ENCODE data around the gene RASD1.

RASD1 gene

GRCh38 chr17:17509601-17510425, 13.6 kb upstream of the RASD1 start:
- no peak for FAIRE-seq

- no peak for FAIRE-seq
These were observed 12.7 kb upstream of the RASD1 start for GRCh38 chr17:17508646-17509591.

- no peak for FAIRE-seq
These were observed 11.9 kb upstream of the RASD1 start for GRCh38 chr17:17508019-17508535.

GRCh38 chr17:17507465-17508011, 11.3 kb upstream of the RASD1 start:
- no peak for FAIRE-seq

GRCh38 chr17:17506893-17507464, 10.8 kb upstream of the RASD1 start:
- no peak for FAIRE-seq

GRCh38 chr17:17506181-17506741, 10.1 kb upstream of the RASD1 start:
- no peak for FAIRE-seq

- FAIRE-seq = no peak
These were observed 9.5 kb upstream of the RASD1 start for GRCh38 chr17:17505610-17506171.

- FAIRE-seq = no peak
These were observed 9.0 kb upstream of the RASD1 start for GRCh38 chr17:17505151-17505550.

GRCh38 chr17:17504341-17505140, 8.3 kb upstream of the RASD1 start:
- FAIRE-seq = no peak

- FAIRE-seq = no peak
These were observed 7.5 kb upstream of the RASD1 start for GRCh38 chr17:17503566-17504130.

GRCh38 chr17:17502741-17503565, 6.8 kb upstream of the RASD1 start:
- no peak for FAIRE-seq

- no peak for FAIRE-seq
These were observed 4.9 kb upstream of the RASD1 start for GRCh38 chr17:17500999-17501605.

GRCh38 chr17:17499402-17500145, 3.4 kb upstream of the RASD1 start:
- no peak for FAIRE-seq

- no peak for FAIRE-seq
These were observed 2.6 kb upstream of the RASD1 start for GRCh38 chr17:17498606-17499301.

- FAIRE-seq = no peak
These were observed 1.8 kb upstream of the RASD1 start for GRCh38 chr17:17497845-17498520.

- FAIRE-seq = no peak
These were observed 1.1 kb upstream of the RASD1 start for GRCh38 chr17:17497065-17497844.

Measured in G401.6 (cell line).